Neural progenitor cell (in vitro differentiated cells): ENCODE data around the gene ANKRD6. TPM values are rescaled to one million over a fixed set of nuclear protein-coding genes. Genes with fewer than 3 reads are reported as not detected.

Experiments
- DNase-seq: peaks from one replicate; pipeline ENCODE4 v3.0.0-alpha.2; 2016; ENCODE audit warnings: low spot score
- H2AFZ ChIP-seq: fragments of 200-600 bp; sonication (generic); replicated peaks from 2 replicates; pipeline ENCODE4 v1.6.1; 2016; ENCODE audit warnings: antibody characterized with exemption
- H3F3A ChIP-seq: fragments of 200-600 bp; sonication (generic); 2 replicates; pipeline ENCODE4 v1.6.1; 2016; ENCODE audit warnings: antibody characterized with exemption, low read depth
- H3K27ac ChIP-seq: fragments of 200-600 bp; sonication (generic); 2 replicates; pipeline ENCODE4 v1.5.1; 2016; ENCODE audit warnings: mild to moderate bottlenecking
- H3K27me3 ChIP-seq: fragments of 200-600 bp; sonication (generic); 2 replicates; pipeline ENCODE4 v1.6.1; 2016; ENCODE audit warnings: mild to moderate bottlenecking, moderate library complexity
- H3K36me3 ChIP-seq: fragments of 200-600 bp; sonication (generic); 2 replicates; pipeline ENCODE4 v1.5.1; 2016
- H3K4me1 ChIP-seq: fragments of 200-600 bp; sonication (generic); 2 replicates; pipeline ENCODE4 v1.6.1; 2016; ENCODE audit warnings: mixed run types
- H3K4me2 ChIP-seq: fragments of 200-600 bp; sonication (generic); 2 replicates; pipeline ENCODE4 v1.6.1; 2016
- H3K4me3 ChIP-seq: fragments of 200-600 bp; sonication (generic); 2 replicates; pipeline ENCODE4 v1.5.1; 2016
- H3K79me2 ChIP-seq: fragments of 200-600 bp; sonication (generic); 2 replicates; pipeline ENCODE4 v1.6.1; 2016; ENCODE audit warnings: low read depth
- H3K9ac ChIP-seq: fragments of 200-600 bp; sonication (generic); 2 replicates; pipeline ENCODE4 v1.6.1; 2016
- H3K9me3 ChIP-seq: fragments of 200-600 bp; sonication (generic); 2 replicates; pipeline ENCODE4 v1.5.1; 2016; ENCODE audit warnings: low read depth
- H4K20me1 ChIP-seq: fragments of 200-600 bp; sonication (generic); 2 replicates; pipeline ENCODE4 v1.6.1; 2016; ENCODE audit warnings: low read depth
- H3K27ac Mint-ChIP-seq: 3 replicates; pipeline ENCODE4 v1.8.0; 2021; ENCODE audit warnings: mixed read lengths
- H3K27me3 Mint-ChIP-seq: 2 replicates; pipeline ENCODE4 v1.8.0; 2022; ENCODE audit warnings: low read depth, mild to moderate bottlenecking, inconsistent platforms, moderate library complexity, mixed read lengths; ENCODE audit not compliant: insufficient read depth
- H3K36me3 Mint-ChIP-seq: 3 replicates; pipeline ENCODE4 v1.8.0; 2021; ENCODE audit warnings: mixed read lengths
- H3K4me1 Mint-ChIP-seq: 3 replicates; pipeline ENCODE4 v1.8.0; 2021; ENCODE audit warnings: mixed read lengths
- H3K4me3 Mint-ChIP-seq: 3 replicates; pipeline ENCODE4 v1.8.0; 2021; ENCODE audit warnings: mild to moderate bottlenecking, moderate library complexity, mixed read lengths
- H3K9me3 Mint-ChIP-seq: 3 replicates; pipeline ENCODE4 v1.8.0; 2020; ENCODE audit warnings: mixed read lengths
- CTCF ChIP-seq: fragments of 200-600 bp; sonication (generic); IDR thresholded peaks from 2 replicates; pipeline ENCODE4 v1.5.1; 2017; ENCODE audit warnings: antibody characterized with exemption, mild to moderate bottlenecking
- EZH2 ChIP-seq: fragments of 200-600 bp; sonication (generic); IDR thresholded peaks from 2 replicates; pipeline ENCODE4 v1.6.1; 2017; ENCODE audit warnings: antibody characterized with exemption, mild to moderate bottlenecking, moderate library complexity
- EZH2phosphoT487 ChIP-seq: fragments of 200-600 bp; sonication (generic); IDR thresholded peaks from 2 replicates; pipeline ENCODE4 v1.6.1; 2017; ENCODE audit warnings: antibody characterized with exemption
- total RNA-seq: library from RNA; depleted of rRNA; stranded (reverse); fragments of >200 nt; gene quantifications from 2 replicates; pipeline ENCODE4 v1.2.3, GENCODE V29; 2015; ENCODE audit warnings: low replicate concordance

The ANKRD6 gene
- total RNA-seq, 1 donor from 2014 or later = 36.3 TPM

- Histone ChIP-seq H3K4me2 (no peak overlapping the region), H3K36me3 (no peaks in the 10 kb centered on the region), H3K4me3 (no peak overlapping the region), H3F3A (peaks cover 38% of the 10 kb centered on the region), H2AFZ (no peak overlapping the region), H3K79me2 (peaks cover 17% of the 10 kb centered on the region), H3K27me3 (no peaks in the 10 kb centered on the region), H4K20me1 (no peaks in the 10 kb centered on the region), H3K4me1 (peaks cover 59% of the 10 kb centered on the region), H3K27ac (no peak overlapping the region), H3K9ac (no peak overlapping the region), H3K9me3 (no peaks in the 10 kb centered on the region)
- Mint-ChIP-seq H3K4me3 (no peak overlapping the region), H3K36me3 (peaks cover 9% of the 10 kb centered on the region), H3K4me1 (peaks cover 39% of the 10 kb centered on the region), H3K27ac (no peak overlapping the region), H3K27me3 (peaks cover 3% of the 10 kb centered on the region), H3K9me3 (no peaks in the 10 kb centered on the region)
- DNase-seq = no peak
- TF ChIP-seq CTCF = peak; percentile 32
- TF ChIP-seq EZH2 = no peak
Observed at GRCh38 chr6:89494131-89494793, 61.3 kb downstream of the ANKRD6 start.

- H3K27ac ChIP-seq = peak overlapping the region; percentile 79
- Mint-ChIP-seq H3K4me1 (peaks cover 56% of the 10 kb centered on the region), H3K4me3 (no peak overlapping the region), H3K27ac (no peak overlapping the region), H3K36me3 (peaks cover 8% of the 10 kb centered on the region), H3K27me3 (peaks cover 3% of the 10 kb centered on the region), H3K9me3 (no peaks in the 10 kb centered on the region)
- no peak overlapping the region for H2AFZ ChIP-seq
- no peaks in the 10 kb centered on the region for H3K36me3 ChIP-seq
- no peaks in the 10 kb centered on the region for H3K9me3 ChIP-seq
- H3K4me3 ChIP-seq = peak overlapping the region; percentile 8
- H3F3A ChIP-seq = peaks cover 56% of the 10 kb centered on the region
- H4K20me1 ChIP-seq = no peaks in the 10 kb centered on the region
- DNase-seq = peak; percentile 67
- no peak overlapping the region for H3K9ac ChIP-seq
- peak overlapping the region; percentile 59 for H3K4me2 ChIP-seq
- no peaks in the 10 kb centered on the region for H3K27me3 ChIP-seq
- TF ChIP-seq CTCF (no peak), EZH2 (no peak), EZH2phosphoT487 (no peak)
- peaks cover 77% of the 10 kb centered on the region for H3K4me1 ChIP-seq
- H3K79me2 ChIP-seq = peaks cover 19% of the 10 kb centered on the region
Observed at GRCh38 chr6:89495961-89496535, 63.1 kb downstream of the ANKRD6 start.

GRCh38 chr6:89500611-89501010, 67.7 kb downstream of the ANKRD6 start:
- TF ChIP-seq CTCF (no peak), EZH2phosphoT487 (no peak), EZH2 (no peak)
- peaks cover 3% of the 10 kb centered on the region for H3K27me3 Mint-ChIP-seq
- peaks cover 76% of the 10 kb centered on the region for H3K4me1 Mint-ChIP-seq
- H3K27ac Mint-ChIP-seq = peak overlapping the region; percentile 70
- no peaks in the 10 kb centered on the region for H3K9me3 Mint-ChIP-seq
- peak; percentile 72 for DNase-seq
- H3F3A ChIP-seq = peaks cover 72% of the 10 kb centered on the region
- peak overlapping the region; percentile 39 for H3K4me3 ChIP-seq
- H3K79me2 ChIP-seq = peaks cover 39% of the 10 kb centered on the region
- H4K20me1 ChIP-seq = no peaks in the 10 kb centered on the region
- no peak overlapping the region for H3K4me3 Mint-ChIP-seq
- H3K27ac ChIP-seq = peak overlapping the region; percentile 98
- peaks cover 88% of the 10 kb centered on the region for H3K4me1 ChIP-seq
- H3K36me3 Mint-ChIP-seq = peaks cover 6% of the 10 kb centered on the region
- no peaks in the 10 kb centered on the region for H3K9me3 ChIP-seq
- H2AFZ ChIP-seq = no peak overlapping the region
- peak overlapping the region; percentile 79 for H3K4me2 ChIP-seq
- no peaks in the 10 kb centered on the region for H3K27me3 ChIP-seq
- H3K9ac ChIP-seq = no peak overlapping the region
- no peaks in the 10 kb centered on the region for H3K36me3 ChIP-seq
